ENCODE data around the gene SLC35G1.

The SLC35G1 gene

DNA sequence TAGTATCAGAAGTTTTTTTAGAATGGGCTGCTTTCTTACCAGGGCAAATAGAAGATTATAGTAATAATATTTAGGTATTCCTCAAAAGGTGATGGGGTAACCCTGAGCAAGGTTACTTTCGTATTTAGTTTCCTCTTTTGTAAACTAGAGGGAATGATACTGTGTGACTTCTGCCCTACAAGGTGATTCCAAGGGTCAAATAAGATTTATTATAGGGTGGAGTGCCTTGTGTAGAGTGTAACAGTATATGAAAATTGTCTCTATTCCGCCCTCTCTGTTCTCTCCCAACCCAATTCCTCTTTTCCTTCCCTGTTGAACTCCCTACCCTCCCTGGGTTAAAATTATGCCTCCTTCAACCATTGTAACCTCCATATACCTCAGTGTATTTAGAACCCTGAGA, 5.3 kb downstream of the SLC35G1 start:
- Histone ChIP-seq H3K27me3 (ENCODE audit: insufficient read depth, low read length) (no peaks in the 10 kb centered on the region), H3K9ac (ENCODE audit: low read length) (no peak overlapping the region), H3K27ac (ENCODE audit: low read depth, low read length, poor library complexity, severe bottlenecking) (no peak overlapping the region), H3F3A (ENCODE audit: insufficient read depth, low read length) (no peaks in the 10 kb centered on the region), H3K9me2 (ENCODE audit: low read depth, low read length) (no peaks in the 10 kb centered on the region), H2AFZ (ENCODE audit: low read length) (no peak overlapping the region), H4K20me1 (ENCODE audit: insufficient read depth, low read length) (no peaks in the 10 kb centered on the region), H3K79me2 (ENCODE audit: insufficient read depth, low read length) (no peaks in the 10 kb centered on the region), H3K4me2 (ENCODE audit: low read length) (no peak overlapping the region), H3K9me3 (ENCODE audit: low read length) (no peaks in the 10 kb centered on the region), H3K4me1 (ENCODE audit: insufficient read depth, low read length, severe bottlenecking) (peaks cover 22% of the 10 kb centered on the region), H3K36me3 (ENCODE audit: insufficient read depth, low read length) (peaks cover 8% of the 10 kb centered on the region), H3K4me3 (ENCODE audit: low read depth, low read length, poor library complexity, severe bottlenecking) (no peak overlapping the region)
- TF ChIP-seq EZH2 (IDR thresholded peaks at IDR 0.05; ENCODE audit: borderline replicate concordance, low read length): no peak
- TF ChIP-seq, protein P1, sequence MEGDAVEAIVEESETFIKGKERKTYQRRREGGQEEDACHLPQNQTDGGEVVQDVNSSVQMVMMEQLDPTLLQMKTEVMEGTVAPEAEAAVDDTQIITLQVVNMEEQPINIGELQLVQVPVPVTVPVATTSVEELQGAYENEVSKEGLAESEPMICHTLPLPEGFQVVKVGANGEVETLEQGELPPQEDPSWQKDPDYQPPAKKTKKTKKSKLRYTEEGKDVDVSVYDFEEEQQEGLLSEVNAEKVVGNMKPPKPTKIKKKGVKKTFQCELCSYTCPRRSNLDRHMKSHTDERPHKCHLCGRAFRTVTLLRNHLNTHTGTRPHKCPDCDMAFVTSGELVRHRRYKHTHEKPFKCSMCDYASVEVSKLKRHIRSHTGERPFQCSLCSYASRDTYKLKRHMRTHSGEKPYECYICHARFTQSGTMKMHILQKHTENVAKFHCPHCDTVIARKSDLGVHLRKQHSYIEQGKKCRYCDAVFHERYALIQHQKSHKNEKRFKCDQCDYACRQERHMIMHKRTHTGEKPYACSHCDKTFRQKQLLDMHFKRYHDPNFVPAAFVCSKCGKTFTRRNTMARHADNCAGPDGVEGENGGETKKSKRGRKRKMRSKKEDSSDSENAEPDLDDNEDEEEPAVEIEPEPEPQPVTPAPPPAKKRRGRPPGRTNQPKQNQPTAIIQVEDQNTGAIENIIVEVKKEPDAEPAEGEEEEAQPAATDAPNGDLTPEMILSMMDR (IDR thresholded peaks at IDR 0.05; ENCODE audit: low read length): no peak

DNA sequence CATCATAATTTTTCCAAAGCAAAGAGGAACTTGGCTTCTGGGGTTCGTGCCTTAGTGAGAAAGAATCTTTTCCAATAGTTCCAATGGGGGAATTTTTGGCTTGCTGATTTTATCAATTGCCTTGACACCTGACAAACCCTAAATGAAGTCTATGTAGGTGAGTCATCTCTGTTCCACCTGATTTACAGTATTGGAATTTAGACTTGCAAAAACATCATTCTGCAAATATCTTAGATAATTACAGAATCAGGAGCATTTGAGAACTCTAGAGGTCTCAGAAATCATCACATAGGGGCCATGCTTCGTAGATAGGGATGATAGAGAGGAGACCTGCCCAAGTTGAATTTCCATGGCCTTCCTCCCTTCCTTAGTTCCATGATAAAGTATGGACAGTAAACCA, 9.3 kb downstream of the SLC35G1 start:
- H3K4me3 ChIP-seq (ENCODE audit: low read depth, low read length, poor library complexity, severe bottlenecking): no peak overlapping the region
- no peak overlapping the region for H2AFZ ChIP-seq (ENCODE audit: low read length)
- H3K27ac ChIP-seq (ENCODE audit: low read depth, low read length, poor library complexity, severe bottlenecking): no peak overlapping the region
- H3K9me2 ChIP-seq (ENCODE audit: low read depth, low read length): no peaks in the 10 kb centered on the region
- no peaks in the 10 kb centered on the region for H3K4me1 ChIP-seq (ENCODE audit: insufficient read depth, low read length, severe bottlenecking)
- no peak overlapping the region for H3K9ac ChIP-seq (ENCODE audit: low read length)
- peaks cover 8% of the 10 kb centered on the region for H3K36me3 ChIP-seq (ENCODE audit: insufficient read depth, low read length)
- no peaks in the 10 kb centered on the region for H3K79me2 ChIP-seq (ENCODE audit: insufficient read depth, low read length)
- no peak overlapping the region for H3K4me2 ChIP-seq (ENCODE audit: low read length)
- TF ChIP-seq, protein P1 (IDR thresholded peaks at IDR 0.05; ENCODE audit: low read length): no peak
- H3F3A ChIP-seq (ENCODE audit: insufficient read depth, low read length): no peaks in the 10 kb centered on the region
- no peaks in the 10 kb centered on the region for H3K9me3 ChIP-seq (ENCODE audit: low read length)
- H4K20me1 ChIP-seq (ENCODE audit: insufficient read depth, low read length): no peaks in the 10 kb centered on the region
- H3K27me3 ChIP-seq (ENCODE audit: insufficient read depth, low read length): no peaks in the 10 kb centered on the region

DNA sequence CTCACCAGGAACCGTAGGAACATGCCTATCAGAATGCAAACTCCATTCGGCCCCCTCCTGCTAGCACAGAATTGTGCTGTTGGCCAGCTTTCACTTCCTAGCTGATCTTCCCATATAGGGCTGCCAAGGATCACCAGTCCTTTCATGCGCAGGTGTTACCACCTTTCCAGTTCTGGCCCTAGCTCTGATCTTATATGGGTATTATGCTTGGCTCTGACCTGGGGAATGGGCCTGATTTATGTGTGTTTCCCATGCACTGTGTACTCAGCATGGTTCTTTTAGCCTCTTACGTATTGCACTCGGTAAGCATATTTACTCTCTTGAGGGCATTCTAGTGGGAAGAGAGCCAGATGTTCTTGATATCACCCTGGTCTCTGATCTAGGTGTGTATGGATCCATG, 11.1 kb downstream of the SLC35G1 start:
- H3K4me3 ChIP-seq (ENCODE audit: low read depth, low read length, poor library complexity, severe bottlenecking): no peak overlapping the region

More for the DNA sequence above, 11.1 kb downstream of the SLC35G1 start:
- Histone ChIP-seq H3K36me3 (ENCODE audit: insufficient read depth, low read length) (peaks cover 8% of the 10 kb centered on the region), H3F3A (ENCODE audit: insufficient read depth, low read length) (no peaks in the 10 kb centered on the region), H3K4me1 (ENCODE audit: insufficient read depth, low read length, severe bottlenecking) (no peaks in the 10 kb centered on the region), H2AFZ (ENCODE audit: low read length) (no peak overlapping the region), H3K9me2 (ENCODE audit: low read depth, low read length) (no peaks in the 10 kb centered on the region), H3K27me3 (ENCODE audit: insufficient read depth, low read length) (no peaks in the 10 kb centered on the region), H3K4me2 (ENCODE audit: low read length) (no peak overlapping the region), H3K9me3 (ENCODE audit: low read length) (no peaks in the 10 kb centered on the region), H3K9ac (ENCODE audit: low read length) (no peak overlapping the region), H4K20me1 (ENCODE audit: insufficient read depth, low read length) (no peaks in the 10 kb centered on the region), H3K27ac (ENCODE audit: low read depth, low read length, poor library complexity, severe bottlenecking) (no peak overlapping the region), H3K79me2 (ENCODE audit: insufficient read depth, low read length) (no peaks in the 10 kb centered on the region)
- TF ChIP-seq, protein P1 (IDR thresholded peaks at IDR 0.05; ENCODE audit: low read length): no peak
- no peak for TF ChIP-seq EZH2 (IDR thresholded peaks at IDR 0.05; ENCODE audit: borderline replicate concordance, low read length)

Measured in OCI-LY1 (cell line).